ENCODE measurements around the gene ZNF385A. TPM values are rescaled to one million over a fixed set of nuclear protein-coding genes. Genes with fewer than 3 reads are reported as not detected.

Gene ZNF385A
- total and polyA plus RNA-seq, 9 of the 15 experiments (the other 6 are each of a cell fraction or from before 2014, with no cell fraction given) = 1.0 to 111 (median 7.7) TPM

DNA sequence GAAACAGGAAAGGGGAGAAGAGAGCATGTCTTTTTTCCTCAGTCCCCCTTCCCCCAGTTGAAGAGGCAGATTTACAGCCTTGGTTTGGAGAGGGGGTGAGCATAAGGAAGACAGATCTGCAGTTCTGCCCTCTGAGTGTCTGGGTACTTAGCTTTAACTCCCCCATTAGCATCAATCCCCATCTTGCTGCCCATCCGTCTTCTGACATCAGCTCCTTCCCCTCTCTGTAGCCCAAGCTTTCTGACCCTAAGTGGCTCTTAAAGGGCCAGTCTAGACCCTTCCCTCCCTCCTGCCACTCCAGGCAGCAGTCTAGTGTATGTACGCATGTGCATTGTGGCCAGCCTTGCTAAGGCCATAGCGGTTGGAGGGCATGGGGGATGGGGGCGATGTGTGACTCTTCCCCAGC, 27.6 kb downstream of the ZNF385A start (continued):
- TF ChIP-seq ZKSCAN3 (CRISPR knock-in tag; IDR thresholded peaks at IDR 0.05) (no peak), SMAD4 (CRISPR knock-in tag; conservative IDR thresholded peaks at IDR 0.05) (no peak), PURB (CRISPR knock-in tag; IDR thresholded peaks at IDR 0.05; ENCODE audit: low read depth) (no peak), HNRNPH1 (optimal IDR thresholded peaks at IDR 0.05; ENCODE audit: low read depth, low read length) (no peak), KAT2B (IDR thresholded peaks at IDR 0.05; ENCODE audit: low read depth, low read length) (no peak), MYBL2 (IDR thresholded peaks at IDR 0.05; ENCODE audit: low read depth) (no peak), MYBL2 (CRISPR knock-in tag; IDR thresholded peaks at IDR 0.05; ENCODE audit: borderline replicate concordance) (no peak), ZNF24 (IDR thresholded peaks at IDR 0.05) (no peak), COPS2 (conservative IDR thresholded peaks at IDR 0.05) (no peak), NEUROD1 (IDR thresholded peaks at IDR 0.05; ENCODE audit: borderline replicate concordance, low read depth, low read length, partially characterized antibody) (no peak), OTX1 (CRISPR knock-in tag; IDR thresholded peaks at IDR 0.05) (no peak)
- TF ChIP-seq, protein P1, sequence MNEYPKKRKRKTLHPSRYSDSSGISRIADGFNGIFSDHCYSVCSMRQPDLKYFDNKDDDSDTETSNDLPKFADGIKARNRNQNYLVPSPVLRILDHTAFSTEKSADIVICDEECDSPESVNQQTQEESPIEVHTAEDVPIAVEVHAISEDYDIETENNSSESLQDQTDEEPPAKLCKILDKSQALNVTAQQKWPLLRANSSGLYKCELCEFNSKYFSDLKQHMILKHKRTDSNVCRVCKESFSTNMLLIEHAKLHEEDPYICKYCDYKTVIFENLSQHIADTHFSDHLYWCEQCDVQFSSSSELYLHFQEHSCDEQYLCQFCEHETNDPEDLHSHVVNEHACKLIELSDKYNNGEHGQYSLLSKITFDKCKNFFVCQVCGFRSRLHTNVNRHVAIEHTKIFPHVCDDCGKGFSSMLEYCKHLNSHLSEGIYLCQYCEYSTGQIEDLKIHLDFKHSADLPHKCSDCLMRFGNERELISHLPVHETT (CRISPR knock-in tag; conservative IDR thresholded peaks at IDR 0.05 in 1 of 2, IDR thresholded peaks at IDR 0.05 in 1 of 2) = no peak
- TF ChIP-seq, protein P2, sequence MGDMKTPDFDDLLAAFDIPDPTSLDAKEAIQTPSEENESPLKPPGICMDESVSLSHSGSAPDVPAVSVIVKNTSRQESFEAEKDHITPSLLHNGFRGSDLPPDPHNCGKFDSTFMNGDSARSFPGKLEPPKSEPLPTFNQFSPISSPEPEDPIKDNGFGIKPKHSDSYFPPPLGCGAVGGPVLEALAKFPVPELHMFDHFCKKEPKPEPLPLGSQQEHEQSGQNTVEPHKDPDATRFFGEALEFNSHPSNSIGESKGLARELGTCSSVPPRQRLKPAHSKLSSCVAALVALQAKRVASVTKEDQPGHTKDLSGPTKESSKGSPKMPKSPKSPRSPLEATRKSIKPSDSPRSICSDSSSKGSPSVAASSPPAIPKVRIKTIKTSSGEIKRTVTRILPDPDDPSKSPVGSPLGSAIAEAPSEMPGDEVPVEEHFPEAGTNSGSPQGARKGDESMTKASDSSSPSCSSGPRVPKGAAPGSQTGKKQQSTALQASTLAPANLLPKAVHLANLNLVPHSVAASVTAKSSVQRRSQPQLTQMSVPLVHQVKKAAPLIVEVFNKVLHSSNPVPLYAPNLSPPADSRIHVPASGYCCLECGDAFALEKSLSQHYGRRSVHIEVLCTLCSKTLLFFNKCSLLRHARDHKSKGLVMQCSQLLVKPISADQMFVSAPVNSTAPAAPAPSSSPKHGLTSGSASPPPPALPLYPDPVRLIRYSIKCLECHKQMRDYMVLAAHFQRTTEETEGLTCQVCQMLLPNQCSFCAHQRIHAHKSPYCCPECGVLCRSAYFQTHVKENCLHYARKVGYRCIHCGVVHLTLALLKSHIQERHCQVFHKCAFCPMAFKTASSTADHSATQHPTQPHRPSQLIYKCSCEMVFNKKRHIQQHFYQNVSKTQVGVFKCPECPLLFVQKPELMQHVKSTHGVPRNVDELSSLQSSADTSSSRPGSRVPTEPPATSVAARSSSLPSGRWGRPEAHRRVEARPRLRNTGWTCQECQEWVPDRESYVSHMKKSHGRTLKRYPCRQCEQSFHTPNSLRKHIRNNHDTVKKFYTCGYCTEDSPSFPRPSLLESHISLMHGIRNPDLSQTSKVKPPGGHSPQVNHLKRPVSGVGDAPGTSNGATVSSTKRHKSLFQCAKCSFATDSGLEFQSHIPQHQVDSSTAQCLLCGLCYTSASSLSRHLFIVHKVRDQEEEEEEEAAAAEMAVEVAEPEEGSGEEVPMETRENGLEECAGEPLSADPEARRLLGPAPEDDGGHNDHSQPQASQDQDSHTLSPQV (IDR thresholded peaks at IDR 0.05) = peak; percentile 39; the same call in 1 of the 2 replicates
- TF ChIP-seq, protein P3, sequence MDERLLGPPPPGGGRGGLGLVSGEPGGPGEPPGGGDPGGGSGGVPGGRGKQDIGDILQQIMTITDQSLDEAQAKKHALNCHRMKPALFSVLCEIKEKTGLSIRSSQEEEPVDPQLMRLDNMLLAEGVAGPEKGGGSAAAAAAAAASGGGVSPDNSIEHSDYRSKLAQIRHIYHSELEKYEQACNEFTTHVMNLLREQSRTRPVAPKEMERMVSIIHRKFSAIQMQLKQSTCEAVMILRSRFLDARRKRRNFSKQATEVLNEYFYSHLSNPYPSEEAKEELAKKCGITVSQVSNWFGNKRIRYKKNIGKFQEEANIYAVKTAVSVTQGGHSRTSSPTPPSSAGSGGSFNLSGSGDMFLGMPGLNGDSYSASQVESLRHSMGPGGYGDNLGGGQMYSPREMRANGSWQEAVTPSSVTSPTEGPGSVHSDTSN (CRISPR knock-in tag; IDR thresholded peaks at IDR 0.05; ENCODE audit: low read depth) = no peak
- TF ChIP-seq, protein P3 (tag; conservative IDR thresholded peaks at IDR 0.05; ENCODE audit: low read depth) = peak; percentile 36
- TF ChIP-seq, protein P4, sequence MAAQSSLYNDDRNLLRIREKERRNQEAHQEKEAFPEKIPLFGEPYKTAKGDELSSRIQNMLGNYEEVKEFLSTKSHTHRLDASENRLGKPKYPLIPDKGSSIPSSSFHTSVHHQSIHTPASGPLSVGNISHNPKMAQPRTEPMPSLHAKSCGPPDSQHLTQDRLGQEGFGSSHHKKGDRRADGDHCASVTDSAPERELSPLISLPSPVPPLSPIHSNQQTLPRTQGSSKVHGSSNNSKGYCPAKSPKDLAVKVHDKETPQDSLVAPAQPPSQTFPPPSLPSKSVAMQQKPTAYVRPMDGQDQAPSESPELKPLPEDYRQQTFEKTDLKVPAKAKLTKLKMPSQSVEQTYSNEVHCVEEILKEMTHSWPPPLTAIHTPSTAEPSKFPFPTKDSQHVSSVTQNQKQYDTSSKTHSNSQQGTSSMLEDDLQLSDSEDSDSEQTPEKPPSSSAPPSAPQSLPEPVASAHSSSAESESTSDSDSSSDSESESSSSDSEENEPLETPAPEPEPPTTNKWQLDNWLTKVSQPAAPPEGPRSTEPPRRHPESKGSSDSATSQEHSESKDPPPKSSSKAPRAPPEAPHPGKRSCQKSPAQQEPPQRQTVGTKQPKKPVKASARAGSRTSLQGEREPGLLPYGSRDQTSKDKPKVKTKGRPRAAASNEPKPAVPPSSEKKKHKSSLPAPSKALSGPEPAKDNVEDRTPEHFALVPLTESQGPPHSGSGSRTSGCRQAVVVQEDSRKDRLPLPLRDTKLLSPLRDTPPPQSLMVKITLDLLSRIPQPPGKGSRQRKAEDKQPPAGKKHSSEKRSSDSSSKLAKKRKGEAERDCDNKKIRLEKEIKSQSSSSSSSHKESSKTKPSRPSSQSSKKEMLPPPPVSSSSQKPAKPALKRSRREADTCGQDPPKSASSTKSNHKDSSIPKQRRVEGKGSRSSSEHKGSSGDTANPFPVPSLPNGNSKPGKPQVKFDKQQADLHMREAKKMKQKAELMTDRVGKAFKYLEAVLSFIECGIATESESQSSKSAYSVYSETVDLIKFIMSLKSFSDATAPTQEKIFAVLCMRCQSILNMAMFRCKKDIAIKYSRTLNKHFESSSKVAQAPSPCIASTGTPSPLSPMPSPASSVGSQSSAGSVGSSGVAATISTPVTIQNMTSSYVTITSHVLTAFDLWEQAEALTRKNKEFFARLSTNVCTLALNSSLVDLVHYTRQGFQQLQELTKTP (IDR thresholded peaks at IDR 0.05; ENCODE audit: low read depth in 1 of 2, partially characterized antibody in 2 of 2) = no peak
